Spleen (tissue), 7 donors: ENCODE results near the gene MMP2.

Source experiments
- CTCF ChIP-seq, 11 experiments: fragments of 200-600 bp in 7 of 11; fragments of 450-650 bp in 4 of 11; sonication (generic) in 4 of 11; IDR thresholded peaks in 8 of 11; conservative IDR thresholded peaks in 3 of 11; 1 replicate in 7 of 11; 2 replicates in 4 of 11; pipeline versions ENCODE4 v1.4.0 to v1.8.0; 2016 to 2021; ENCODE audit warnings: antibody characterized with exemption in 11 of 11, inconsistent platforms in 4 of 11, mild to moderate bottlenecking in 1 of 11
- POLR2A ChIP-seq, 3 donors: fragments of 450-650 bp; IDR thresholded peaks; one replicate each; pipeline ENCODE4 v1.5.1; 2017; ENCODE audit warnings: antibody characterized with exemption in 3 of 3, mild to moderate bottlenecking in 1 of 3
- POLR2AphosphoS5 ChIP-seq, 3 donors: sonication (generic); formaldehyde crosslinking; IDR thresholded peaks; one replicate each; pipeline ENCODE4 v1.5.1; 2017; ENCODE audit warnings: antibody characterized with exemption in 3 of 3
- donor health status: DM: no; HTN: no; CAD: no; lungs with moderate emphysema.
- donor health status: DM: no; HTN: no; CAD: no.
- donor health status: DM: no; HTN: no; CAD: no.

GRCh38 chr16:55499951-55500529, 21.0 kb downstream of the MMP2 start:
- no peak for TF ChIP-seq POLR2AphosphoS5 (IDR thresholded peaks at IDR 0.05)
- no peak for TF ChIP-seq CTCF (IDR thresholded peaks at IDR 0.05 in 8 of 11, conservative IDR thresholded peaks at IDR 0.05 in 3 of 11)
- TF ChIP-seq POLR2A (IDR thresholded peaks at IDR 0.05) = no peak
